GM21423 (cell line): Measurements from ENCODE around the gene EZR.
"Not testable (repeated sequence)": the region's sequence is repeated elsewhere in the genome, so short reads cannot be mapped to it uniquely, and the experiment has no call there.

ENCODE experiments used
- ATAC-seq: cut with Tn5 transposase; IDR thresholded peaks from one replicate; pipeline ENCODE4 v1.9.1; 2021; ENCODE audit warnings: mild to moderate bottlenecking, moderate library complexity; ENCODE audit not compliant: unreplicated experiment

EZR gene

GRCh38 chr6:158799051-158799792, 19.9 kb downstream of the EZR start:
- no peak for ATAC-seq

GRCh38 chr6:158798311-158798710, 20.9 kb downstream of the EZR start:
- ATAC-seq = no peak

- no peak for ATAC-seq
Observed at GRCh38 chr6:158797331-158798310, 21.5 kb downstream of the EZR start.

- ATAC-seq = no peak
Observed at GRCh38 chr6:158796353-158796752, 22.8 kb downstream of the EZR start.

- ATAC-seq = no peak
Observed at GRCh38 chr6:158795516-158795915, 23.7 kb downstream of the EZR start.

GRCh38 chr6:158793432-158793831, 25.7 kb downstream of the EZR start:
- ATAC-seq = peak; percentile 40

- ATAC-seq = not testable (repeated sequence)
Observed at GRCh38 chr6:158792505-158792904, 26.7 kb downstream of the EZR start.

- ATAC-seq = no peak
Observed at GRCh38 chr6:158791274-158791855, 27.8 kb downstream of the EZR start.

- ATAC-seq = peak; percentile 47
Observed at GRCh38 chr6:158789115-158789917, 29.9 kb downstream of the EZR start.

- no peak for ATAC-seq
Observed at GRCh38 chr6:158787395-158787794, 31.8 kb downstream of the EZR start.

- ATAC-seq = no peak
Observed at GRCh38 chr6:158786645-158787304, 32.4 kb downstream of the EZR start.

- ATAC-seq = no peak
Observed at GRCh38 chr6:158785036-158785435, 34.1 kb downstream of the EZR start.

- ATAC-seq = no peak
Observed at GRCh38 chr6:158784505-158784904, 34.7 kb downstream of the EZR start.

- ATAC-seq = no peak
Observed at GRCh38 chr6:158783851-158784250, 35.3 kb downstream of the EZR start.

- ATAC-seq = no peak
Observed at GRCh38 chr6:158783167-158783450, 36.1 kb downstream of the EZR start.

- ATAC-seq = no peak
Observed at GRCh38 chr6:158782432-158783166, 36.6 kb downstream of the EZR start.

- no peak for ATAC-seq
Observed at GRCh38 chr6:158781692-158782373, 37.3 kb downstream of the EZR start.

GRCh38 chr6:158780988-158781691, 38.0 kb downstream of the EZR start:
- ATAC-seq = no peak
